Liver (tissue), 3 donors: Measurements from ENCODE around the gene BGN.

Source experiments
- ATF3 ChIP-seq: IDR thresholded peaks from 2 replicates; pipeline ENCODE4 v1.6.1; 2016; ENCODE audit warnings: antibody characterized with exemption
- CTCF ChIP-seq: fragments of 150-350 bp; IDR thresholded peaks from 2 replicates; pipeline ENCODE4 v1.5.1; 2017; ENCODE audit warnings: improper control_type of control experiment, low read depth, low read length; ENCODE audit not compliant: missing input control
- EGR1 ChIP-seq, 2 donors: IDR thresholded peaks; 2 replicates each; pipeline ENCODE4 v1.6.1; 2016 to 2018; ENCODE audit warnings: antibody characterized with exemption in 2 of 2, low read depth in 2 of 2
- GABPA ChIP-seq, 2 donors: IDR thresholded peaks in 1 of 2; conservative IDR thresholded peaks in 1 of 2; 2 replicates each; pipeline ENCODE4 v1.6.1; 2016; ENCODE audit warnings: antibody characterized with exemption in 2 of 2, mild to moderate bottlenecking in 1 of 2, moderate library complexity in 1 of 2
- HNF4A ChIP-seq, 2 donors: conservative IDR thresholded peaks; 2 replicates each; pipeline ENCODE4 v1.6.1; 2016; ENCODE audit warnings: antibody characterized with exemption in 2 of 2, mild to moderate bottlenecking in 2 of 2
- JUND ChIP-seq, 2 donors: IDR thresholded peaks; 2 replicates each; pipeline ENCODE4 v1.6.1; 2016; ENCODE audit warnings: antibody characterized with exemption in 2 of 2
- MAX ChIP-seq: IDR thresholded peaks from 2 replicates; pipeline ENCODE4 v1.6.1; 2016; ENCODE audit warnings: antibody characterized with exemption
- RAD21 ChIP-seq, 2 donors: IDR thresholded peaks; 2 replicates each; pipeline ENCODE4 v1.6.1; 2016; ENCODE audit warnings: antibody characterized with exemption in 2 of 2, mild to moderate bottlenecking in 2 of 2
- REST ChIP-seq: IDR thresholded peaks from 2 replicates; pipeline ENCODE4 v1.6.1; 2016; ENCODE audit warnings: antibody characterized with exemption, mild to moderate bottlenecking
- SP1 ChIP-seq: IDR thresholded peaks from 2 replicates; pipeline ENCODE4 v1.6.1; 2018; ENCODE audit warnings: antibody characterized with exemption, mild to moderate bottlenecking
- TAF1 ChIP-seq: conservative IDR thresholded peaks from 2 replicates; pipeline ENCODE4 v1.6.1; 2016; ENCODE audit warnings: antibody characterized with exemption, mild to moderate bottlenecking
- YY1 ChIP-seq: IDR thresholded peaks from 2 replicates; pipeline ENCODE4 v1.6.1; 2016; ENCODE audit warnings: antibody characterized with exemption, mild to moderate bottlenecking
- ZBTB33 ChIP-seq: IDR thresholded peaks from 2 replicates; pipeline ENCODE4 v1.6.1; 2016; ENCODE audit warnings: antibody characterized with exemption
- donor health status: healthy.
- donor health status: healthy.

GRCh38 chrX:153492543-153492942 lies 2.2 kb upstream of the BGN start:
- TF ChIP-seq ATF3, result no peak
- TF ChIP-seq CTCF, result no peak
- TF ChIP-seq EGR1 (IDR thresholded peaks at IDR 0.05; ENCODE audit: low read depth in 2 of 2), result no peak
- TF ChIP-seq ZBTB33, result no peak
- no peak for TF ChIP-seq RAD21 (IDR thresholded peaks at IDR 0.05)
- no peak for TF ChIP-seq REST
- no peak for TF ChIP-seq MAX
- no peak for TF ChIP-seq HNF4A (conservative IDR thresholded peaks at IDR 0.05)
- no peak for TF ChIP-seq GABPA (IDR thresholded peaks at IDR 0.05 in 1 of 2, conservative IDR thresholded peaks at IDR 0.05 in 1 of 2)
- TF ChIP-seq SP1, result no peak
- TF ChIP-seq JUND (IDR thresholded peaks at IDR 0.05), result no peak
- TF ChIP-seq TAF1, result no peak
- TF ChIP-seq YY1, result no peak
